Measurements from ENCODE around the gene KCNJ15.

DNA sequence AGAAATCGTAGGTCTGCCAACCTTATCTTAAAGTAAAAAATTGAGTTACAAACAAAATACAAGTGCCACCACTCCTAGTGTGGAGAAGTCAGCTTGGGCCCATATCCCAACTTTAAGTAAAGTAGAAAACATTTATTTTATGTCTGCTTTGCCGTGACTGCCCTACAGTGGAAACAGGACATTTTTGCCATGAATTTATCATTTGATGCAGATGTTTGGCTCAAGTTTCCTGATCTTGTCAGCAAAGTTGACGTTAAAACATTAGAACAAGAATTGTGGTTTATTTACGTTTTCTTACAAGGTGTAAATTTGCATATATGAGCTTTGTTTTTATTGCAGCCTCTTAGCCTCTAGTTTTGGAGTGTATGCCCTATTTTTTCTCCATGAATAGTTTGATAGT, 17.1 kb upstream of the KCNJ15 start:
- TF ChIP-seq, protein P1, sequence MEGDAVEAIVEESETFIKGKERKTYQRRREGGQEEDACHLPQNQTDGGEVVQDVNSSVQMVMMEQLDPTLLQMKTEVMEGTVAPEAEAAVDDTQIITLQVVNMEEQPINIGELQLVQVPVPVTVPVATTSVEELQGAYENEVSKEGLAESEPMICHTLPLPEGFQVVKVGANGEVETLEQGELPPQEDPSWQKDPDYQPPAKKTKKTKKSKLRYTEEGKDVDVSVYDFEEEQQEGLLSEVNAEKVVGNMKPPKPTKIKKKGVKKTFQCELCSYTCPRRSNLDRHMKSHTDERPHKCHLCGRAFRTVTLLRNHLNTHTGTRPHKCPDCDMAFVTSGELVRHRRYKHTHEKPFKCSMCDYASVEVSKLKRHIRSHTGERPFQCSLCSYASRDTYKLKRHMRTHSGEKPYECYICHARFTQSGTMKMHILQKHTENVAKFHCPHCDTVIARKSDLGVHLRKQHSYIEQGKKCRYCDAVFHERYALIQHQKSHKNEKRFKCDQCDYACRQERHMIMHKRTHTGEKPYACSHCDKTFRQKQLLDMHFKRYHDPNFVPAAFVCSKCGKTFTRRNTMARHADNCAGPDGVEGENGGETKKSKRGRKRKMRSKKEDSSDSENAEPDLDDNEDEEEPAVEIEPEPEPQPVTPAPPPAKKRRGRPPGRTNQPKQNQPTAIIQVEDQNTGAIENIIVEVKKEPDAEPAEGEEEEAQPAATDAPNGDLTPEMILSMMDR (IDR thresholded peaks at IDR 0.05), result no peak
- TF ChIP-seq POLR2AphosphoS5 (IDR thresholded peaks at IDR 0.05; ENCODE audit: low read depth, low read length) (no peak), SIN3A (IDR thresholded peaks at IDR 0.05; ENCODE audit: borderline replicate concordance, insufficient read depth, low read depth, low read length) (no peak)
- TF ChIP-seq, protein P2, sequence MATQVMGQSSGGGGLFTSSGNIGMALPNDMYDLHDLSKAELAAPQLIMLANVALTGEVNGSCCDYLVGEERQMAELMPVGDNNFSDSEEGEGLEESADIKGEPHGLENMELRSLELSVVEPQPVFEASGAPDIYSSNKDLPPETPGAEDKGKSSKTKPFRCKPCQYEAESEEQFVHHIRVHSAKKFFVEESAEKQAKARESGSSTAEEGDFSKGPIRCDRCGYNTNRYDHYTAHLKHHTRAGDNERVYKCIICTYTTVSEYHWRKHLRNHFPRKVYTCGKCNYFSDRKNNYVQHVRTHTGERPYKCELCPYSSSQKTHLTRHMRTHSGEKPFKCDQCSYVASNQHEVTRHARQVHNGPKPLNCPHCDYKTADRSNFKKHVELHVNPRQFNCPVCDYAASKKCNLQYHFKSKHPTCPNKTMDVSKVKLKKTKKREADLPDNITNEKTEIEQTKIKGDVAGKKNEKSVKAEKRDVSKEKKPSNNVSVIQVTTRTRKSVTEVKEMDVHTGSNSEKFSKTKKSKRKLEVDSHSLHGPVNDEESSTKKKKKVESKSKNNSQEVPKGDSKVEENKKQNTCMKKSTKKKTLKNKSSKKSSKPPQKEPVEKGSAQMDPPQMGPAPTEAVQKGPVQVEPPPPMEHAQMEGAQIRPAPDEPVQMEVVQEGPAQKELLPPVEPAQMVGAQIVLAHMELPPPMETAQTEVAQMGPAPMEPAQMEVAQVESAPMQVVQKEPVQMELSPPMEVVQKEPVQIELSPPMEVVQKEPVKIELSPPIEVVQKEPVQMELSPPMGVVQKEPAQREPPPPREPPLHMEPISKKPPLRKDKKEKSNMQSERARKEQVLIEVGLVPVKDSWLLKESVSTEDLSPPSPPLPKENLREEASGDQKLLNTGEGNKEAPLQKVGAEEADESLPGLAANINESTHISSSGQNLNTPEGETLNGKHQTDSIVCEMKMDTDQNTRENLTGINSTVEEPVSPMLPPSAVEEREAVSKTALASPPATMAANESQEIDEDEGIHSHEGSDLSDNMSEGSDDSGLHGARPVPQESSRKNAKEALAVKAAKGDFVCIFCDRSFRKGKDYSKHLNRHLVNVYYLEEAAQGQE (IDR thresholded peaks at IDR 0.05; ENCODE audit: insufficient read depth in 1 of 2, low read depth in 2 of 2, low read length in 1 of 2), result no peak
